ENCODE data around the gene AMD1.

Gene AMD1

GRCh38 chr6:110856296-110856695 is 18.3 kb upstream of the AMD1 start:
- Histone ChIP-seq H3K27me3 (ENCODE audit: insufficient read depth, low read length, poor library complexity, severe bottlenecking) (no peaks in the 10 kb centered on the region), H3F3A (ENCODE audit: low read depth) (no peaks in the 10 kb centered on the region), H2AFZ (ENCODE audit: low read length) (no peak overlapping the region), H4K20me1 (ENCODE audit: insufficient read depth, low read length, poor library complexity, severe bottlenecking) (no peaks in the 10 kb centered on the region), H3K79me2 (ENCODE audit: insufficient read depth, low read length) (no peaks in the 10 kb centered on the region), H3K9ac (ENCODE audit: low read depth, low read length, poor library complexity, severe bottlenecking) (no peak overlapping the region), H3K36me3 (ENCODE audit: insufficient read depth, low read length) (no peaks in the 10 kb centered on the region), H3K9me3 (ENCODE audit: insufficient read depth, low read depth, low read length) (no peaks in the 10 kb centered on the region), H3K4me2 (ENCODE audit: low read depth, low read length, poor library complexity, severe bottlenecking) (no peak overlapping the region), H3K4me3 (ENCODE audit: low read length, poor library complexity, severe bottlenecking) (no peak overlapping the region), H3K4me1 (ENCODE audit: insufficient read depth, low read length, poor library complexity, severe bottlenecking) (no peaks in the 10 kb centered on the region), H3K9me2 (replicated peaks; ENCODE audit: low read depth, low read length) (no peaks in the 10 kb centered on the region)
- no peak for TF ChIP-seq EZH2phosphoT487 (IDR thresholded peaks at IDR 0.05; ENCODE audit: borderline replicate concordance)
- no peak for TF ChIP-seq CTCF (conservative IDR thresholded peaks at IDR 0.05; ENCODE audit: low read length)

GRCh38 chr6:110858016-110858415 is 16.6 kb upstream of the AMD1 start:
- Histone ChIP-seq H3K4me1 (ENCODE audit: insufficient read depth, low read length, poor library complexity, severe bottlenecking) (no peaks in the 10 kb centered on the region), H3K9ac (ENCODE audit: low read depth, low read length, poor library complexity, severe bottlenecking) (no peak overlapping the region), H3K9me3 (ENCODE audit: insufficient read depth, low read depth, low read length) (no peaks in the 10 kb centered on the region), H3K79me2 (ENCODE audit: insufficient read depth, low read length) (no peaks in the 10 kb centered on the region), H3K36me3 (ENCODE audit: insufficient read depth, low read length) (no peaks in the 10 kb centered on the region), H4K20me1 (ENCODE audit: insufficient read depth, low read length, poor library complexity, severe bottlenecking) (no peaks in the 10 kb centered on the region), H3K9me2 (replicated peaks; ENCODE audit: low read depth, low read length) (no peaks in the 10 kb centered on the region), H3K4me3 (ENCODE audit: low read length, poor library complexity, severe bottlenecking) (no peak overlapping the region), H3F3A (ENCODE audit: low read depth) (no peaks in the 10 kb centered on the region), H3K4me2 (ENCODE audit: low read depth, low read length, poor library complexity, severe bottlenecking) (no peak overlapping the region), H3K27me3 (ENCODE audit: insufficient read depth, low read length, poor library complexity, severe bottlenecking) (no peaks in the 10 kb centered on the region), H2AFZ (ENCODE audit: low read length) (no peak overlapping the region)
- TF ChIP-seq CTCF (conservative IDR thresholded peaks at IDR 0.05; ENCODE audit: low read length) (no peak), EZH2phosphoT487 (IDR thresholded peaks at IDR 0.05; ENCODE audit: borderline replicate concordance) (no peak)

- Histone ChIP-seq H3K9ac (ENCODE audit: low read depth, low read length, poor library complexity, severe bottlenecking) (no peak overlapping the region), H3K4me1 (ENCODE audit: insufficient read depth, low read length, poor library complexity, severe bottlenecking) (no peaks in the 10 kb centered on the region), H3K36me3 (ENCODE audit: insufficient read depth, low read length) (no peaks in the 10 kb centered on the region), H3K9me2 (replicated peaks; ENCODE audit: low read depth, low read length) (no peaks in the 10 kb centered on the region), H3K4me2 (ENCODE audit: low read depth, low read length, poor library complexity, severe bottlenecking) (no peak overlapping the region), H3K27me3 (ENCODE audit: insufficient read depth, low read length, poor library complexity, severe bottlenecking) (no peaks in the 10 kb centered on the region), H2AFZ (ENCODE audit: low read length) (no peak overlapping the region), H3F3A (ENCODE audit: low read depth) (no peaks in the 10 kb centered on the region), H3K79me2 (ENCODE audit: insufficient read depth, low read length) (no peaks in the 10 kb centered on the region), H3K9me3 (ENCODE audit: insufficient read depth, low read depth, low read length) (no peaks in the 10 kb centered on the region), H4K20me1 (ENCODE audit: insufficient read depth, low read length, poor library complexity, severe bottlenecking) (no peaks in the 10 kb centered on the region), H3K4me3 (ENCODE audit: low read length, poor library complexity, severe bottlenecking) (no peak overlapping the region)
- TF ChIP-seq CTCF (conservative IDR thresholded peaks at IDR 0.05; ENCODE audit: low read length) (no peak), EZH2phosphoT487 (IDR thresholded peaks at IDR 0.05; ENCODE audit: borderline replicate concordance) (no peak)
These were observed 15.9 kb upstream of the AMD1 start for GRCh38 chr6:110858562-110859214.

Measured in Loucy (cell line).